ENCODE measurements around the gene DIAPH1. TPM values are rescaled to one million over a fixed set of nuclear protein-coding genes. Genes with fewer than 3 reads are reported as not detected.

The DIAPH1 gene
- total and polyA plus RNA-seq, 8 donors, result 18.0 to 181 (median 76.6) TPM

DNA sequence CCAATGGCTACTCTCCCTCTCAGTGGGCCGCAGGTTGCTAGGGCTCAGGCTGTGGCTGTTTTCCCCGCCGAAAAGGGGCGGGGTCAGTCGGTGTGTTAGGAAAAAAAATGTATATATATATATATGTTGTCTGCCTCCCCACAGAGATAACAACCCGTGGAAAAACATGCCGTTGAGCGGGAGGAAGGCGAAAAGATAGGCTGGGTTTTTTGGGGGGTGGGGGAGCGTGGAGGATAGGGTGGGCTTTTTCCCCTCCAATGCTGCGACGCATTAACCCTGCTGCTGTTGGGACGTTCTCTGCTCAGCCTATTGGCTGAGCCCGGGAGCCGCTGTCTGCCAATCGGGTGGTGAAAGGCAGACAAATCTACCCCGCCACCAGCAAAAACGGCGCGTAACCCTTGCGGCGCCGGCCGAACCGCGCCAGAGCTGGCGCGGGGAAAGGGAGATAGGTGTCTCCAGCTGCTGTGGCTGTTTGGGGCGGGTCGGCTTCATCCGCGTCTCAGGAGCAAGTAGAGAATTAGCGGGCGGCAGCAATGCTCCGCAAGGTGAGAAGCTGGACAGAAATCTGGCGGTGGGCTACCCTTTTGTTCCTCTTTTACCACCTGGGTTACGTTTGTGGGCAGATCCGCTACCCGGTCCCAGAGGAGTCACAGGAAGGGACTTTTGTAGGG is 134.0 kb downstream of the DIAPH1 start, which contains the start of gene PCDHGC4:
Gene PCDHGC4 (plus strand): TSS at position 390 of the 671 bp plus-strand sequence. CDS start 144 bp downstream, at position 534.
- intact Hi-C loops (cut with DNase I; ENCODE audit: low total_unique reads), result no loop called here

DNA sequence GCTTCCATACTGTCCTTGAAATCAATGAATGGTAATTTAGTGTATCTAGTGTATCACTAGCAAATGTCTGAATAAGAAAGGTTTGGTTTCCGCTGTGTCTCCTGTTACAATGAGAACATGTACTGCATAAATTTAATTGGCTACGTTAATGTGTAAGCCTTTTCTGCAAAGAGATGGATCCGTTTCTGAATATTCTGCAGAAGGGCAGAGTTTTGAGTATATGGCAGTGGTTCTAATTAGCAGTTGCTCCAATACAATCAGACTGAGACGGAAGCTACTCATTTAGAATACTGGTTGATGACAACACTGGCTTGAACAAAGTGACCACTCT is 134.5 kb downstream of the DIAPH1 start:
- TF ChIP-seq, protein P1, sequence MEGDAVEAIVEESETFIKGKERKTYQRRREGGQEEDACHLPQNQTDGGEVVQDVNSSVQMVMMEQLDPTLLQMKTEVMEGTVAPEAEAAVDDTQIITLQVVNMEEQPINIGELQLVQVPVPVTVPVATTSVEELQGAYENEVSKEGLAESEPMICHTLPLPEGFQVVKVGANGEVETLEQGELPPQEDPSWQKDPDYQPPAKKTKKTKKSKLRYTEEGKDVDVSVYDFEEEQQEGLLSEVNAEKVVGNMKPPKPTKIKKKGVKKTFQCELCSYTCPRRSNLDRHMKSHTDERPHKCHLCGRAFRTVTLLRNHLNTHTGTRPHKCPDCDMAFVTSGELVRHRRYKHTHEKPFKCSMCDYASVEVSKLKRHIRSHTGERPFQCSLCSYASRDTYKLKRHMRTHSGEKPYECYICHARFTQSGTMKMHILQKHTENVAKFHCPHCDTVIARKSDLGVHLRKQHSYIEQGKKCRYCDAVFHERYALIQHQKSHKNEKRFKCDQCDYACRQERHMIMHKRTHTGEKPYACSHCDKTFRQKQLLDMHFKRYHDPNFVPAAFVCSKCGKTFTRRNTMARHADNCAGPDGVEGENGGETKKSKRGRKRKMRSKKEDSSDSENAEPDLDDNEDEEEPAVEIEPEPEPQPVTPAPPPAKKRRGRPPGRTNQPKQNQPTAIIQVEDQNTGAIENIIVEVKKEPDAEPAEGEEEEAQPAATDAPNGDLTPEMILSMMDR (IDR thresholded peaks at IDR 0.05), result no peak
- TF ChIP-seq POLR2A (IDR thresholded peaks at IDR 0.05), result no peak
- no peak for TF ChIP-seq POLR2AphosphoS5 (IDR thresholded peaks at IDR 0.05)
- no peak for TF ChIP-seq EP300 (IDR thresholded peaks at IDR 0.05)
- H3K36me3 ChIP-seq, result peaks cover 0 to 26% (median 0%) of the 10 kb centered on the region in 4 donors
- peaks cover 18 to 59% (median 40%) of the 10 kb centered on the region in 4 donors for H3K4me1 ChIP-seq
- H3K4me3 ChIP-seq, result peak overlapping the region; percentile 39 to 46 (median 41)
- no peak for DNase-seq
- intact Hi-C loops (cut with DNase I; ENCODE audit: low total_unique reads), result no loop called here
- H3K27ac ChIP-seq, result no peak overlapping the region
- WGBS, 5 donors, result 16 to 25% (median 20%) methylated on average over 4 of the region's 4 CpGs
- H3K9me3 ChIP-seq, result peaks cover 0 to 11% (median 0%) of the 10 kb centered on the region in 4 donors
- peaks cover 0 to 62% (median 16%) of the 10 kb centered on the region in 3 donors for H3K27me3 ChIP-seq

More for the DNA sequence above, 134.0 kb downstream of the DIAPH1 start, which contains the start of gene PCDHGC4:
- peaks cover 0 to 65% (median 16%) of the 10 kb centered on the region in 3 donors for H3K27me3 ChIP-seq
- DNase-seq, result peak in 1 of 2 donors; percentile 72
- peaks cover 0 to 31% (median 0%) of the 10 kb centered on the region in 4 donors for H3K36me3 ChIP-seq
- H3K4me1 ChIP-seq, result peaks cover 18 to 54% (median 35%) of the 10 kb centered on the region in 4 donors
- peaks cover 0 to 11% (median 0%) of the 10 kb centered on the region in 4 donors for H3K9me3 ChIP-seq
- no peak for TF ChIP-seq POLR2AphosphoS5 (IDR thresholded peaks at IDR 0.05)
- TF ChIP-seq EP300 (IDR thresholded peaks at IDR 0.05), result no peak
- TF ChIP-seq, protein P1 (IDR thresholded peaks at IDR 0.05), result no peak
- no peak for TF ChIP-seq POLR2A (IDR thresholded peaks at IDR 0.05)
- peak within 1 kb of the TSS in 1 of 5 donors; percentile 13 for H3K27ac ChIP-seq
- H3K4me3 ChIP-seq, result peak within 1 kb of the TSS; percentile 39 to 46 (median 41)
- 1 to 10% (median 7%) methylated on average over 29 to 39 of the region's 39 CpGs for WGBS, 5 donors

DNA sequence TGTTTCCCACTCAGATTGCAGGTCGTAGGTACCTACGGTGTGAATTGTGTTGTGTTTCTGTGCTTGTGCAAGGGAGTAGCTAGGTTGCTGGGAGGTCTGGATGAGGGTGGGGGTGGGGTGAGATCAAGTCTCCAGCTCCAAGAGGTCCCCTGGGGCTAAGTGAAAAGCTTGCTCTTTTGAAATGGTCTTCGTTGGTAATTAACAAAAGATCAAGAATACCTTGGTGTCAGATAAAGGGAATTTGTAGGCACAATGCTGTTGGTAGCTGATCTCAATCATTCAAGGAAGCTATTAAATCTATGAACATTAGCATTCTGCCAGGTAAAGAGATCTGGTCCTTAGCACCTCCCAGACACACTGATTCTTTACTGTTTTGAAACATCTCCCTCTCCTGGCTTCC is 134.9 kb downstream of the DIAPH1 start:
- TF ChIP-seq, protein P1 (IDR thresholded peaks at IDR 0.05), result no peak
- no peak for TF ChIP-seq POLR2A (IDR thresholded peaks at IDR 0.05)
- TF ChIP-seq EP300 (IDR thresholded peaks at IDR 0.05), result no peak
- no peak for TF ChIP-seq POLR2AphosphoS5 (IDR thresholded peaks at IDR 0.05)

DNA sequence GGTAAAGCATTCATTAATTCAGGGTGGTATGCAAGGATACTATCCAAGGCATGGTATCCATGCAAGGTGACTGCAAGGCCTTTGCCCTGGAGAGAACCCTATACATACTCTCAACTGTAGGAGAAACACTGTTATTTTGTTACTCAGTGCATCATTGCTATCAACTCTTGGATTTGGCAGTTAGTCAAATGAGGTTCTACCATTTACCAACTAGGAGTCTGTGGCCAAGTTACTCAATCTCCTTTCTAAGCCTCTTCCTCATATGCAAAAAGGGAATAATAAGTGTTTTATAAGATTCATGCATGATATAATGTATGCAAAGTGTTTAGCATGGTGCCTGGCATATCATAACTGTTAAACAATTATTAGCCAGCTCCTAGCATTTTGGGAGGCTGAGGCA is 139.0 kb downstream of the DIAPH1 start:
- Histone ChIP-seq H3K27me3 (peaks cover 0 to 65% (median 25%) of the 10 kb centered on the region in 3 donors), H3K4me1 (peaks cover 26 to 77% (median 66%) of the 10 kb centered on the region in 4 donors), H3K27ac (no peak overlapping the region), H3K9me3 (no peaks in the 10 kb centered on the region), H3K36me3 (no peaks in the 10 kb centered on the region), H3K4me3 (peak overlapping the region in 2 of 4 donors; percentile 9 to 16)
- intact Hi-C loops (cut with DNase I; ENCODE audit: low total_unique reads), result loop anchor here (10.0 kb wide), 1 partner anchor 45 kb away; no protein-coding TSS in a partner anchor
- DNase-seq, result no peak
- TF ChIP-seq, protein P1 (IDR thresholded peaks at IDR 0.05), result no peak
- TF ChIP-seq POLR2A (IDR thresholded peaks at IDR 0.05) (no peak), POLR2AphosphoS5 (IDR thresholded peaks at IDR 0.05) (no peak)

More for the DNA sequence above, 134.9 kb downstream of the DIAPH1 start:
- WGBS, 5 donors, result 35 to 56% (median 51%) methylated on average over 3 of the region's 3 CpGs
- peaks cover 0 to 22% (median 0%) of the 10 kb centered on the region in 4 donors for H3K36me3 ChIP-seq
- no peak overlapping the region for H3K27ac ChIP-seq
- peaks cover 0 to 11% (median 0%) of the 10 kb centered on the region in 4 donors for H3K9me3 ChIP-seq
- H3K27me3 ChIP-seq, result peaks cover 0 to 61% (median 16%) of the 10 kb centered on the region in 3 donors
- H3K4me1 ChIP-seq, result peaks cover 18 to 60% (median 41%) of the 10 kb centered on the region in 4 donors
- intact Hi-C loops (cut with DNase I; ENCODE audit: low total_unique reads), result no loop called here
- peak overlapping the region in 1 of 4 donors; percentile 46 for H3K4me3 ChIP-seq
- no peak for DNase-seq
